K562 (cell line): ENCODE measurements around the gene STAB2.

Experiments
- EZH2 ChIP-seq: IDR thresholded peaks from 2 replicates; pipeline ENCODE4 v1.6.1; 2012; ENCODE audit warnings: low read depth, mild to moderate bottlenecking, inconsistent platforms, low read length, borderline replicate concordance
- GATA2 ChIP-seq: sonication (generic); formaldehyde crosslinking; IDR thresholded peaks from 2 replicates; pipeline ENCODE4 v1.4.0; 2020; ENCODE audit warnings: mild to moderate bottlenecking, missing genetic modification reagents

- TF ChIP-seq EZH2 (no peak), GATA2 (CRISPR knock-in tag) (no peak)
Measured at GRCh38 chr12:103690426-103690825, 103.4 kb downstream of the STAB2 start.
